Neuron (in vitro differentiated cells): ENCODE results near the gene PAFAH2.

ENCODE experiments used
- H2AFZ ChIP-seq: one replicate; pipeline ENCODE4 v1.6.1; 2013; ENCODE audit warnings: low read depth, mild to moderate bottlenecking, inconsistent platforms, low read length, moderate library complexity
- H3K27me3 ChIP-seq: one replicate; pipeline ENCODE4 v1.6.1; 2013; ENCODE audit warnings: low read length; ENCODE audit not compliant: insufficient read depth
- H3K36me3 ChIP-seq: one replicate; pipeline ENCODE4 v1.6.1; 2013; ENCODE audit warnings: low read length; ENCODE audit not compliant: insufficient read depth
- H3K4me1 ChIP-seq: one replicate; pipeline ENCODE4 v1.6.1; 2013; ENCODE audit warnings: low read length; ENCODE audit not compliant: insufficient read depth
- H3K4me3 ChIP-seq: 2 replicates; pipeline ENCODE4 v1.5.1; 2013; ENCODE audit warnings: mild to moderate bottlenecking, low read length, moderate library complexity
- H3K9me3 ChIP-seq: one replicate; pipeline ENCODE4 v1.6.1; 2013; ENCODE audit warnings: low read length

Gene PAFAH2

GRCh38 chr1:25922056-25922970 is 75.5 kb downstream of the PAFAH2 start:
- Histone ChIP-seq H2AFZ (no peak overlapping the region), H3K27me3 (no peaks in the 10 kb centered on the region), H3K36me3 (no peaks in the 10 kb centered on the region), H3K4me1 (peaks cover 47% of the 10 kb centered on the region), H3K4me3 (peak overlapping the region; percentile 23), H3K9me3 (no peaks in the 10 kb centered on the region)

GRCh38 chr1:25918615-25919014 is 79.2 kb downstream of the PAFAH2 start:
- Histone ChIP-seq H3K4me1 (peaks cover 32% of the 10 kb centered on the region), H3K27me3 (no peaks in the 10 kb centered on the region), H2AFZ (no peak overlapping the region), H3K4me3 (no peak overlapping the region), H3K36me3 (no peaks in the 10 kb centered on the region), H3K9me3 (no peaks in the 10 kb centered on the region)

- Histone ChIP-seq H3K36me3 (no peaks in the 10 kb centered on the region), H3K9me3 (no peaks in the 10 kb centered on the region), H3K4me3 (no peak overlapping the region), H3K27me3 (no peaks in the 10 kb centered on the region), H2AFZ (no peak overlapping the region), H3K4me1 (peaks cover 27% of the 10 kb centered on the region)
These were observed 79.9 kb downstream of the PAFAH2 start for GRCh38 chr1:25917996-25918395.

- H3K4me3 ChIP-seq: no peak overlapping the region
- no peak overlapping the region for H2AFZ ChIP-seq
- H3K9me3 ChIP-seq: no peaks in the 10 kb centered on the region
- H3K4me1 ChIP-seq: peaks cover 14% of the 10 kb centered on the region
- no peaks in the 10 kb centered on the region for H3K27me3 ChIP-seq
- H3K36me3 ChIP-seq: no peaks in the 10 kb centered on the region
These were observed 81.4 kb downstream of the PAFAH2 start for GRCh38 chr1:25916460-25916859.

- Histone ChIP-seq H3K27me3 (no peaks in the 10 kb centered on the region), H3K36me3 (no peaks in the 10 kb centered on the region), H3K4me1 (peaks cover 6% of the 10 kb centered on the region), H2AFZ (no peak overlapping the region), H3K4me3 (no peak overlapping the region), H3K9me3 (no peaks in the 10 kb centered on the region)
These were observed 83.5 kb downstream of the PAFAH2 start for GRCh38 chr1:25914074-25914995.

- no peak overlapping the region for H2AFZ ChIP-seq
- no peaks in the 10 kb centered on the region for H3K36me3 ChIP-seq
- no peaks in the 10 kb centered on the region for H3K9me3 ChIP-seq
- H3K4me1 ChIP-seq: peaks cover 15% of the 10 kb centered on the region
- H3K27me3 ChIP-seq: no peaks in the 10 kb centered on the region
- no peak overlapping the region for H3K4me3 ChIP-seq
These were observed 84.7 kb downstream of the PAFAH2 start for GRCh38 chr1:25913206-25913605.

- no peaks in the 10 kb centered on the region for H3K27me3 ChIP-seq
- H3K4me1 ChIP-seq: peaks cover 21% of the 10 kb centered on the region
These were observed 85.6 kb downstream of the PAFAH2 start for GRCh38 chr1:25912076-25912831.

GRCh38 chr1:25911162-25911561 is 86.7 kb downstream of the PAFAH2 start:
- Histone ChIP-seq H3K9me3 (no peaks in the 10 kb centered on the region), H3K27me3 (no peaks in the 10 kb centered on the region), H3K36me3 (no peaks in the 10 kb centered on the region), H3K4me3 (no peak overlapping the region), H2AFZ (no peak overlapping the region), H3K4me1 (peaks cover 29% of the 10 kb centered on the region)

More at GRCh38 chr1:25912076-25912831, 85.6 kb downstream of the PAFAH2 start:
- Histone ChIP-seq H3K9me3 (no peaks in the 10 kb centered on the region), H3K4me3 (no peak overlapping the region), H2AFZ (no peak overlapping the region), H3K36me3 (no peaks in the 10 kb centered on the region)
